Lung (tissue), 12 donors: ENCODE data around the gene RNF115. TPM values are rescaled to one million over a fixed set of nuclear protein-coding genes. Genes with fewer than 3 reads are reported as not detected.
"Not testable (repeated sequence)": the region's sequence is repeated elsewhere in the genome, so short reads cannot be mapped to it uniquely, and the experiment has no call there.

Experiments
- ATAC-seq: fragments of 200-7000 bp; cut with Tn5 transposase; one replicate; pipeline ENCODE4 v1.9.1; 2020; ENCODE audit warnings: moderate number of reproducible peaks; ENCODE audit not compliant: insufficient read depth, low FRiP score
- DNase-seq, 3 donors: peaks; one replicate each; pipeline ENCODE4 v3.0.0-alpha.2; 2013 to 2017
- H3K27ac ChIP-seq, 2 donors: one replicate each; pipeline ENCODE4 v1.5.1; 2013; ENCODE audit warnings: mild to moderate bottlenecking in 2 of 2, moderate library complexity in 2 of 2, control low read depth in 1 of 2, inconsistent platforms in 1 of 2, low read depth in 1 of 2, low read length in 1 of 2
- H3K27me3 ChIP-seq, 3 donors: one replicate each; pipeline ENCODE4 v1.5.1; 2013; ENCODE audit warnings: low read length in 2 of 3; ENCODE audit not compliant: control insufficient read depth in 3 of 3, insufficient read depth in 3 of 3
- H3K36me3 ChIP-seq, 4 donors: one replicate each; pipeline ENCODE4 v1.5.1; 2013; ENCODE audit warnings: low read length in 4 of 4, mild to moderate bottlenecking in 1 of 4, moderate library complexity in 1 of 4; ENCODE audit not compliant: control insufficient read depth in 4 of 4, insufficient read depth in 4 of 4
- H3K4me1 ChIP-seq, 5 donors: one replicate each; pipeline ENCODE4 v1.5.1; 2013; ENCODE audit warnings: low read length in 5 of 5, mild to moderate bottlenecking in 2 of 5, moderate library complexity in 1 of 5; ENCODE audit not compliant: control insufficient read depth in 5 of 5, insufficient read depth in 5 of 5
- H3K4me3 ChIP-seq: one replicate; pipeline ENCODE4 v1.5.1; 2013; ENCODE audit warnings: mild to moderate bottlenecking, control low read depth, moderate library complexity
- H3K9ac ChIP-seq, 2 donors: one replicate each; pipeline ENCODE4 v1.5.1; 2013; ENCODE audit warnings: low read length in 2 of 2, control low read depth in 1 of 2; ENCODE audit not compliant: insufficient read depth in 1 of 2
- H3K9me3 ChIP-seq, 4 donors: one replicate each; pipeline ENCODE4 v1.5.1; 2013; ENCODE audit warnings: low read length in 3 of 4, mild to moderate bottlenecking in 1 of 4, moderate library complexity in 1 of 4; ENCODE audit not compliant: control insufficient read depth in 4 of 4, insufficient read depth in 3 of 4
- WGBS, 2 donors: extraction: QIAGEN DNeasy Blood & Tissue Kit; methylation state at CpG; one replicate each; pipeline ENCODE4 v1.1.7; 2013; 5-methylcytosine and 5-hydroxymethylcytosine counted together
- polyA plus RNA-seq, 2 donors: library from polyadenylated mRNA; stranded (reverse); fragments of 200-250 nt; gene quantifications; one replicate each; pipeline ENCODE4 v1.2.1, GENCODE V29; 2013
- total RNA-seq, 2 donors: library from RNA; depleted of rRNA in 1 of 2; stranded (reverse); fragments of >200 nt in 1 of 2; gene quantifications; one replicate each; pipeline ENCODE4 v1.2.1, GENCODE V29; 2014 to 2021
- TF ChIP-seq, protein P1 (sequence below): IDR thresholded peaks from 2 replicates; pipeline ENCODE4 v1.5.1; 2012; ENCODE audit warnings: mild to moderate bottlenecking; ENCODE audit errors: control extremely low read depth, extremely low read depth
- donor health status: control.
- donor health status: control.
- donor health status: Bipolar disorder and iron deficiency.
- donor health status: healthy.
- donor health status: DM: yes; HTN: yes; CAD: no.

RNF115 gene
- total and polyA plus RNA-seq, 4 donors, result 4.4 to 21.6 (median 11.5) TPM

- Histone ChIP-seq H3K4me1 (peaks cover 0 to 6% (median 0%) of the 10 kb centered on the region in 5 donors), H3K27me3 (no peaks in the 10 kb centered on the region), H3K27ac (no peak overlapping the region), H3K4me3 (no peak overlapping the region), H3K36me3 (peaks cover 7 to 17% (median 11%) of the 10 kb centered on the region in 4 donors), H3K9me3 (no peaks in the 10 kb centered on the region), H3K9ac (no peak overlapping the region)
- WGBS, 2 donors, result 94 to 96% methylated on average over 1 of the region's 1 CpG
- ATAC-seq (no peak), DNase-seq (peak in 2 of 3 donors; percentile 4 to 18)
- TF ChIP-seq, protein P1, sequence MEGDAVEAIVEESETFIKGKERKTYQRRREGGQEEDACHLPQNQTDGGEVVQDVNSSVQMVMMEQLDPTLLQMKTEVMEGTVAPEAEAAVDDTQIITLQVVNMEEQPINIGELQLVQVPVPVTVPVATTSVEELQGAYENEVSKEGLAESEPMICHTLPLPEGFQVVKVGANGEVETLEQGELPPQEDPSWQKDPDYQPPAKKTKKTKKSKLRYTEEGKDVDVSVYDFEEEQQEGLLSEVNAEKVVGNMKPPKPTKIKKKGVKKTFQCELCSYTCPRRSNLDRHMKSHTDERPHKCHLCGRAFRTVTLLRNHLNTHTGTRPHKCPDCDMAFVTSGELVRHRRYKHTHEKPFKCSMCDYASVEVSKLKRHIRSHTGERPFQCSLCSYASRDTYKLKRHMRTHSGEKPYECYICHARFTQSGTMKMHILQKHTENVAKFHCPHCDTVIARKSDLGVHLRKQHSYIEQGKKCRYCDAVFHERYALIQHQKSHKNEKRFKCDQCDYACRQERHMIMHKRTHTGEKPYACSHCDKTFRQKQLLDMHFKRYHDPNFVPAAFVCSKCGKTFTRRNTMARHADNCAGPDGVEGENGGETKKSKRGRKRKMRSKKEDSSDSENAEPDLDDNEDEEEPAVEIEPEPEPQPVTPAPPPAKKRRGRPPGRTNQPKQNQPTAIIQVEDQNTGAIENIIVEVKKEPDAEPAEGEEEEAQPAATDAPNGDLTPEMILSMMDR, result no peak
Observed at GRCh38 chr1:145773423-145773822, 50.5 kb downstream of the RNF115 start.

DNA sequence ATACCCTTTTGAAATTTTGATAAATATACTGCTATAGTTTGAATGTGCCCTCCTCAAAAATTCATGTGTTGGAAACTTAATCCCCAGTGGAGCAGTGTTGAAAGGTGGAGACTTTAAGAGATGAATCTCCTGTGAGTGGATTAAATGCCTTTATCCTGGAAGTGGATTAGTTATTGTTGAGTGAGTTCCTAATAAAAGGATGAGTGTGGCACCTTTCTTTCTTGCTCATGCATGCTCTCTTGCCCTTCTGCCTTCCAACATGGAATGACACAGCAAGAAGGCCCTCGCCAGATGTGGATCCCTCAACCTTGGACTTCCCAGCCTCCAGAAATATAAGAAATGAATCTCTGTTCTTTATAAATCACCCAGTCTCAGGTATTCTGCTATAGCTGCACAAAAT, 52.8 kb downstream of the RNF115 start:
- Histone ChIP-seq H3K4me1 (peaks cover 0 to 6% (median 0%) of the 10 kb centered on the region in 5 donors), H3K36me3 (peaks cover 8 to 17% (median 13%) of the 10 kb centered on the region in 4 donors), H3K9ac (no peak overlapping the region), H3K9me3 (no peaks in the 10 kb centered on the region), H3K27me3 (no peaks in the 10 kb centered on the region), H3K27ac (no peak overlapping the region), H3K4me3 (no peak overlapping the region)
- DNase-seq, result no peak
- TF ChIP-seq, protein P1, result no peak
- no peak for ATAC-seq
- 93 to 96% methylated on average over 1 of the region's 1 CpG for WGBS, 2 donors

GRCh38 chr1:145768004-145768403, 55.9 kb downstream of the RNF115 start:
- not testable (repeated sequence) for H3K9ac ChIP-seq
- peaks cover 8 to 13% (median 9%) of the 10 kb centered on the region in 4 donors for H3K36me3 ChIP-seq

GRCh38 chr1:145766926-145767325, 57.0 kb downstream of the RNF115 start:
- not testable (repeated sequence) for H3K27me3 ChIP-seq, H3K27ac ChIP-seq, H3K4me3 ChIP-seq, H3K4me1 ChIP-seq, ATAC-seq, DNase-seq, H3K9ac ChIP-seq, H3K9me3 ChIP-seq
- WGBS, 2 donors, result 97 to 99% methylated on average over 21 to 29 of the region's 29 CpGs
- peaks cover 5 to 12% (median 11%) of the 10 kb centered on the region in 4 donors for H3K36me3 ChIP-seq

More at GRCh38 chr1:145768004-145768403, 55.9 kb downstream of the RNF115 start:
- not testable (repeated sequence) for H3K9me3 ChIP-seq, H3K27me3 ChIP-seq, H3K27ac ChIP-seq, H3K4me3 ChIP-seq, DNase-seq, ATAC-seq, H3K4me1 ChIP-seq
- 99% methylated on average over 9 to 10 of the region's 10 CpGs for WGBS, 2 donors

GRCh38 chr1:145765585-145766360, 58.1 kb downstream of the RNF115 start:
- H3K36me3 ChIP-seq, result peaks cover 0 to 13% (median 6%) of the 10 kb centered on the region in 4 donors
- not testable (repeated sequence) for H3K27me3 ChIP-seq, ATAC-seq, DNase-seq, H3K9me3 ChIP-seq, H3K4me3 ChIP-seq, H3K4me1 ChIP-seq, H3K9ac ChIP-seq
- peak overlapping the region in 1 of 2 donors; percentile 9 for H3K27ac ChIP-seq
- 71 to 82% methylated on average over 4 of the region's 5 CpGs for WGBS, 2 donors

DNA sequence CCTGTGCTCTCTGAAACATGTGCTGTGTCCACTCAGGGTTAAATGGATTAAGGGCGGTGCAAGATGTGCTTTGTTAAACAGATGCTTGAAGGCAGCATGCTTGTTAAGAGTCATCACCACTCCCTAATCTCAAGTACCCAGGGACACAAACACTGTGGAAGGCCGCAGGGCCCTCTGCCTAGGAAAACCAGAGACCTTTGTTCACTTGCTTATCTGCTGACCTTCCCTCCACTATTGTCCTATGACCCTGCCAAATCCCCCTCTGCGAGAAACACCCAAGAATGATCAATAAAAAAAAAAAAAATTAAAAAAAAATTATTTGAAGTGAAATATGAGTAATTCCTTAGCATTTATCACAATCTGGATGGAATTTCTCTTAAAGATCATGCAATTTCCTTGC, 58.8 kb downstream of the RNF115 start:
- not testable (repeated sequence) for H3K4me1 ChIP-seq, H3K27ac ChIP-seq, H3K4me3 ChIP-seq, H3K9ac ChIP-seq, DNase-seq, H3K9me3 ChIP-seq, H3K27me3 ChIP-seq, ATAC-seq
- WGBS, 2 donors, result 73 to 93% methylated on average over 1 to 2 of the region's 3 CpGs
- H3K36me3 ChIP-seq, result peaks cover 0 to 13% (median 4%) of the 10 kb centered on the region in 4 donors
